SKM-1 treated with dmso at 0.1 percent for 144 hours (cell line): ENCODE results near the gene NR6A1.

Experiments
- DNase-seq: peaks from one replicate; lab custom pipeline; 2025; ENCODE audit not compliant: unreplicated experiment; lab: John Stamatoyannopoulos, UW

The NR6A1 gene

GRCh38 chr9:124590889-124591641, 180.0 kb downstream of the NR6A1 start:
- DNase-seq, result no peak

- no peak for DNase-seq
Measured at GRCh38 chr9:124584631-124585030, 186.5 kb downstream of the NR6A1 start.

GRCh38 chr9:124583134-124583533, 188.0 kb downstream of the NR6A1 start:
- no peak for DNase-seq

- no peak for DNase-seq
Measured at GRCh38 chr9:124580186-124580585, 190.9 kb downstream of the NR6A1 start.

GRCh38 chr9:124576751-124577150, 194.4 kb downstream of the NR6A1 start:
- no peak for DNase-seq

GRCh38 chr9:124574534-124575375, 196.4 kb downstream of the NR6A1 start:
- DNase-seq, result no peak

- no peak for DNase-seq
Measured at GRCh38 chr9:124570942-124571666, 200.0 kb downstream of the NR6A1 start.

- DNase-seq, result no peak
Measured at GRCh38 chr9:124569942-124570341, 201.2 kb downstream of the NR6A1 start.

GRCh38 chr9:124567362-124567761, 203.7 kb downstream of the NR6A1 start:
- DNase-seq, result no peak

GRCh38 chr9:124562328-124562727, 208.8 kb downstream of the NR6A1 start:
- no peak for DNase-seq

- DNase-seq, result no peak
Measured at GRCh38 chr9:124559871-124560270, 211.2 kb downstream of the NR6A1 start.

- DNase-seq, result no peak
Measured at GRCh38 chr9:124558777-124559470, 212.2 kb downstream of the NR6A1 start.

- no peak for DNase-seq
Measured at GRCh38 chr9:124557895-124558294, 213.2 kb downstream of the NR6A1 start.

- DNase-seq, result no peak
Measured at GRCh38 chr9:124555043-124555442, 216.1 kb downstream of the NR6A1 start.

- no peak for DNase-seq
Measured at GRCh38 chr9:124553738-124554137, 217.4 kb downstream of the NR6A1 start.

- no peak for DNase-seq
Measured at GRCh38 chr9:124552273-124552605, 218.9 kb downstream of the NR6A1 start.

- DNase-seq, result no peak
Measured at GRCh38 chr9:124551472-124552272, 219.4 kb downstream of the NR6A1 start.

- no peak for DNase-seq
Measured at GRCh38 chr9:124550072-124550471, 221.0 kb downstream of the NR6A1 start.

GRCh38 chr9:124549016-124549415, 222.1 kb downstream of the NR6A1 start:
- no peak for DNase-seq

GRCh38 chr9:124544535-124544934, 226.6 kb downstream of the NR6A1 start:
- DNase-seq, result no peak
